ENCODE data around the gene KRTCAP3. TPM values are rescaled to one million over a fixed set of nuclear protein-coding genes. Genes with fewer than 3 reads are reported as not detected.

Gene KRTCAP3
- total and polyA plus RNA-seq, 9 of the 15 experiments (the other 6 are each of a cell fraction or from before 2014, with no cell fraction given) = 0.24 to 1.4 (median 0.73) TPM

- TF ChIP-seq HMGXB4 (CRISPR knock-in tag; IDR thresholded peaks at IDR 0.05) = no peak
- TF ChIP-seq CXXC5 (CRISPR knock-in tag; IDR thresholded peaks at IDR 0.05) = peak; percentile 98
- TF ChIP-seq ZNF140 (CRISPR knock-in tag; IDR thresholded peaks at IDR 0.05) = no peak
- TF ChIP-seq LEF1 (IDR thresholded peaks at IDR 0.05) = no peak
- peak; percentile 97; the same call in 1 of the 2 replicates for TF ChIP-seq FOXK1 (CRISPR knock-in tag; IDR thresholded peaks at IDR 0.05; ENCODE audit: borderline replicate concordance)
- TF ChIP-seq ZBTB43 (CRISPR knock-in tag; IDR thresholded peaks at IDR 0.05) = no peak
- TF ChIP-seq THRA (IDR thresholded peaks at IDR 0.05) = no peak
- TF ChIP-seq XRCC3 (IDR thresholded peaks at IDR 0.05) = no peak
- TF ChIP-seq ASH1L (IDR thresholded peaks at IDR 0.05; ENCODE audit: borderline replicate concordance, low read depth, partially characterized antibody) = no peak
- no peak for TF ChIP-seq ATF2 (CRISPR knock-in tag; IDR thresholded peaks at IDR 0.05)
- TF ChIP-seq TBP (optimal IDR thresholded peaks at IDR 0.05; ENCODE audit: low read depth, low read length) = peak; percentile 93
- no peak for TF ChIP-seq ZKSCAN3 (CRISPR knock-in tag; IDR thresholded peaks at IDR 0.05)
- TF ChIP-seq FOXP4 (CRISPR knock-in tag; IDR thresholded peaks at IDR 0.05; ENCODE audit: borderline replicate concordance) = no peak
- TF ChIP-seq TFE3 (CRISPR knock-in tag; IDR thresholded peaks at IDR 0.05) = no peak
Measured at GRCh38 chr2:27489498-27490397, 47.6 kb downstream of the KRTCAP3 start, which contains the start of gene IFT172 (continued).
